Hepatocyte (in vitro differentiated cells): ENCODE results near the gene KRTAP6-3. TPM values are rescaled to one million over a fixed set of nuclear protein-coding genes. Genes with fewer than 3 reads are reported as not detected.

ENCODE experiments used
- DNase-seq: peaks from one replicate; pipeline ENCODE4 v3.0.0-alpha.2; 2016; ENCODE audit warnings: low spot score
- H2AFZ ChIP-seq: fragments of 200-600 bp; sonication (generic); 2 replicates; pipeline ENCODE4 v1.6.0; 2016; ENCODE audit warnings: antibody characterized with exemption, mild to moderate bottlenecking
- H3K27ac ChIP-seq: fragments of 200-600 bp; sonication (generic); 2 replicates; pipeline ENCODE4 v1.5.1; 2016; ENCODE audit warnings: mild to moderate bottlenecking
- H3K27me3 ChIP-seq: fragments of 200-600 bp; sonication (generic); 2 replicates; pipeline ENCODE4 v1.6.1; 2016
- H3K36me3 ChIP-seq: fragments of 200-600 bp; sonication (generic); replicated peaks from 2 replicates; pipeline ENCODE4 v1.5.1; 2016; ENCODE audit warnings: low read depth; ENCODE audit not compliant: insufficient read depth
- H3K4me1 ChIP-seq: fragments of 200-600 bp; sonication (generic); 2 replicates; pipeline ENCODE4 v1.5.1; 2016; ENCODE audit warnings: mild to moderate bottlenecking, moderate library complexity; ENCODE audit not compliant: insufficient read depth
- H3K4me2 ChIP-seq: fragments of 200-600 bp; sonication (generic); 2 replicates; pipeline ENCODE4 v1.6.0; 2016
- H3K4me3 ChIP-seq: fragments of 200-600 bp; sonication (generic); 2 replicates; pipeline ENCODE4 v1.5.1; 2016; ENCODE audit warnings: mild to moderate bottlenecking
- H3K79me2 ChIP-seq: fragments of 200-600 bp; sonication (generic); 2 replicates; pipeline ENCODE4 v1.6.0; 2017; ENCODE audit warnings: mild to moderate bottlenecking
- H3K9me2 ChIP-seq: fragments of 200-600 bp; sonication (generic); replicated peaks from 2 replicates; pipeline ENCODE4 v1.6.0; 2017; ENCODE audit warnings: mild to moderate bottlenecking; ENCODE audit not compliant: insufficient read depth
- H3K9me3 ChIP-seq: fragments of 200-600 bp; sonication (generic); 2 replicates; pipeline ENCODE4 v1.5.1; 2016; ENCODE audit warnings: low read depth, mild to moderate bottlenecking
- H4K20me1 ChIP-seq: fragments of 200-600 bp; sonication (generic); 2 replicates; pipeline ENCODE4 v1.6.0; 2016; ENCODE audit warnings: mild to moderate bottlenecking; ENCODE audit not compliant: insufficient read depth, poor library complexity, severe bottlenecking
- EZH2 ChIP-seq: fragments of 200-600 bp; sonication (generic); IDR thresholded peaks from 2 replicates; pipeline ENCODE4 v1.6.1; 2016; ENCODE audit warnings: antibody characterized with exemption, mild to moderate bottlenecking, borderline replicate concordance
- EZH2phosphoT487 ChIP-seq: fragments of 200-600 bp; sonication (generic); IDR thresholded peaks from one replicate; pipeline ENCODE4 v1.6.1; 2018; ENCODE audit warnings: antibody characterized with exemption, mild to moderate bottlenecking, low read depth, moderate library complexity; ENCODE audit not compliant: unreplicated experiment, severe bottlenecking
- WGBS: methylation state at CpG from one replicate; pipeline ENCODE4 v1.1.6; 2016; ENCODE audit warnings: low lambda C conversion rate; ENCODE audit errors: missing lambda C conversion rate; 5-methylcytosine and 5-hydroxymethylcytosine counted together
- polyA plus RNA-seq: library from polyadenylated mRNA; unstranded; fragments of >200 nt; fragmentation: Nextera tagmentation; extraction: Ambion mirVana; gene quantifications from 2 replicates; pipeline ENCODE4 v1.2.1, GENCODE V29; 2016
- total RNA-seq: library from RNA; depleted of rRNA; stranded (reverse); fragments of >200 nt; gene quantifications from 2 replicates; pipeline ENCODE4 v1.2.3, GENCODE V29; 2014
- TF ChIP-seq, protein P1 (sequence below): fragments of 200-600 bp; sonication (generic); IDR thresholded peaks from 2 replicates; pipeline ENCODE4 v1.5.1; 2016; ENCODE audit warnings: antibody characterized with exemption, mild to moderate bottlenecking; ENCODE audit not compliant: poor library complexity

The KRTAP6-3 gene
- total and polyA plus RNA-seq, 2 experiments from 2014 or later, result not detected

DNA sequence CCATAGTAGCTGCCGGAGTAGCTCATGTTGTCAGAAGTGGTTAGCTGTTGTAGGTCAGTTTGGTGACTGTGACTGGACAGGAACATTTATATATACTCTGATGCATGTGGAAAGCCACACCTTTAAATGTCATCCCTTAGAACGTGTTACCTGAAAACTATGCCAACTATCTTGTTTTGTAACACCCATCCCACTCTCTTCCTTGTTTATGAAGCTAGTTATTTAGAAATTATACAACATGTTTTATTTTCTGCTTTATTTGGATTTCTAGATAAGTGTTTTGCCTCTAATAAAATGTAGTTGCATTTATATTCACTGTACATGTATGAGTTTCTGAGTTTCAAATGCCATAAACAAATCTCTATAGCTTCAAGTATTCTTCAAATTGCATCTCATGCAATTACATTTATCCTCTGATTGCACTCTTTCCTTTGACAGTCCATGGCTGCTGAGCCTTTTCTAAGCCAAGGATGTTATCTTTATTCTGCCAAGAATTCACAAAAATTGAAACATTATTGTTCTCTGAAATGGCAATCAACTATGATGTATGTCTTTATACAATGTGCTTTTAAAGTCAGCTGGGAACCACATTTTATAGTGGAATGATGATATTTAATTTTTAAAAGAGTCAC is 30.9 kb upstream of the KRTAP6-3 start, which contains the start of gene KRTAP19-7:
Gene KRTAP19-7, minus strand, starts transcription at position 51 of the 632 bp plus-strand sequence. Its CDS starts 25 bp downstream, at position 26.
- no peak within 1 kb of the TSS for H3K4me2 ChIP-seq
- H3K4me1 ChIP-seq, result no peaks in the 10 kb centered on the region
- no peak within 1 kb of the TSS for H3K4me3 ChIP-seq
- 78% methylated on average over 2 of the region's 2 CpGs for WGBS
- TF ChIP-seq, protein P1, sequence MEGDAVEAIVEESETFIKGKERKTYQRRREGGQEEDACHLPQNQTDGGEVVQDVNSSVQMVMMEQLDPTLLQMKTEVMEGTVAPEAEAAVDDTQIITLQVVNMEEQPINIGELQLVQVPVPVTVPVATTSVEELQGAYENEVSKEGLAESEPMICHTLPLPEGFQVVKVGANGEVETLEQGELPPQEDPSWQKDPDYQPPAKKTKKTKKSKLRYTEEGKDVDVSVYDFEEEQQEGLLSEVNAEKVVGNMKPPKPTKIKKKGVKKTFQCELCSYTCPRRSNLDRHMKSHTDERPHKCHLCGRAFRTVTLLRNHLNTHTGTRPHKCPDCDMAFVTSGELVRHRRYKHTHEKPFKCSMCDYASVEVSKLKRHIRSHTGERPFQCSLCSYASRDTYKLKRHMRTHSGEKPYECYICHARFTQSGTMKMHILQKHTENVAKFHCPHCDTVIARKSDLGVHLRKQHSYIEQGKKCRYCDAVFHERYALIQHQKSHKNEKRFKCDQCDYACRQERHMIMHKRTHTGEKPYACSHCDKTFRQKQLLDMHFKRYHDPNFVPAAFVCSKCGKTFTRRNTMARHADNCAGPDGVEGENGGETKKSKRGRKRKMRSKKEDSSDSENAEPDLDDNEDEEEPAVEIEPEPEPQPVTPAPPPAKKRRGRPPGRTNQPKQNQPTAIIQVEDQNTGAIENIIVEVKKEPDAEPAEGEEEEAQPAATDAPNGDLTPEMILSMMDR, result no peak
- TF ChIP-seq EZH2phosphoT487, result no peak
- no peak for TF ChIP-seq EZH2
- H3K36me3 ChIP-seq, result no peaks in the 10 kb centered on the region
- no peaks in the 10 kb centered on the region for H3K9me2 ChIP-seq
- no peaks in the 10 kb centered on the region for H3K79me2 ChIP-seq
- no peaks in the 10 kb centered on the region for H3K9me3 ChIP-seq
- no peak within 1 kb of the TSS for H2AFZ ChIP-seq
- H3K27ac ChIP-seq, result no peak within 1 kb of the TSS
- no peaks in the 10 kb centered on the region for H4K20me1 ChIP-seq
- no peaks in the 10 kb centered on the region for H3K27me3 ChIP-seq
- DNase-seq, result no peak

DNA sequence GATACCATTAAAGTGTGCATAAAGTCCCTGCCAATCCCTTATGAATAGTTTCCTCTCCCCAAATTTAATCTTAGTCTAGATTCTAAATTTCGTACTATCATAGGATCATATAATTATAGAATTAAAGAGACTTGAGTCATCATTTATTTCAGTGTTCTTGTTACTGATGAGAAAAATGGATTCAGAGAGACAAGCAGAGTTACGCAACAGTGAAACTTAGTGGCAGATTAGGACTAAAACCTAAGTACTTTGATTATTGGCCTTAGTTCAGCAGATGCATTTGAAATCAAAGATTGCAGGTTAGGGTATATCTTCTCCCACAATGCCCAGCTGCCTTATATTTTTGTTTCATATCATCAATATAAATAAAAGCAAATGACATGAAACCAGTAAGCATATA is 30.3 kb upstream of the KRTAP6-3 start:
- Histone ChIP-seq H3K27me3 (no peaks in the 10 kb centered on the region), H3K4me3 (no peak overlapping the region), H3K9me2 (no peaks in the 10 kb centered on the region), H3K4me2 (no peak overlapping the region), H4K20me1 (no peaks in the 10 kb centered on the region), H3K27ac (no peak overlapping the region), H3K4me1 (no peaks in the 10 kb centered on the region), H3K79me2 (no peaks in the 10 kb centered on the region), H3K9me3 (no peaks in the 10 kb centered on the region), H2AFZ (no peak overlapping the region), H3K36me3 (no peaks in the 10 kb centered on the region)
- 87% methylated on average over 2 of the region's 2 CpGs for WGBS
- no peak for DNase-seq
- TF ChIP-seq, protein P1, result no peak
- TF ChIP-seq EZH2, result no peak
- TF ChIP-seq EZH2phosphoT487, result no peak

DNA sequence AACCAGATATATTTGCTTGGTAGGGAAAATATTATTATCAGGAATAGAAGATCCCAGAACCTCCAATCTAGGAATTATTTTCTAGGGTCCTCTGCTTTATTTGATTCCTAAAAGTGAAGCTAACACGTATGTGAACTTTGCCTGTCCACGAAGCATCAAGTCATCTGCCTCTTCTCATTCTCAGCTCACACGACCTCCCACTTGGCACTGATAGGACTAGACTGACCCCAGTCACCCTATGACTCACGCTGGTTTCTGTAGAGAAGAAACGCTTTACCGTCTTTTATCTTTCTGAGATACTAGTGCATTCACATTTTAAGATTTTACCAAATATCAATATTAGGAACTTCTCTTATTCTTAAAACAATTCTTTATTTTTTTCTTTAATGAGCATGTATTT is 29.2 kb upstream of the KRTAP6-3 start:
- H4K20me1 ChIP-seq, result no peaks in the 10 kb centered on the region

More for the DNA sequence above, 29.2 kb upstream of the KRTAP6-3 start:
- Histone ChIP-seq H3K9me3 (no peaks in the 10 kb centered on the region), H3K4me1 (no peaks in the 10 kb centered on the region), H3K4me2 (no peak overlapping the region), H3K79me2 (no peaks in the 10 kb centered on the region), H2AFZ (no peak overlapping the region), H3K4me3 (no peak overlapping the region), H3K9me2 (no peaks in the 10 kb centered on the region), H3K27me3 (no peaks in the 10 kb centered on the region), H3K36me3 (no peaks in the 10 kb centered on the region), H3K27ac (no peak overlapping the region)
- no peak for TF ChIP-seq EZH2phosphoT487
- no peak for TF ChIP-seq EZH2
- TF ChIP-seq, protein P1, result no peak
- no peak for DNase-seq
- 64% methylated on average over 6 of the region's 6 CpGs for WGBS
